HepG2 (cell line): Measurements from ENCODE around the gene SSBP2. TPM values are rescaled to one million over a fixed set of nuclear protein-coding genes. Genes with fewer than 3 reads are reported as not detected.

Experiments
- ATAC-seq: fragments of 200-7000 bp; cut with Tn5 transposase; 3 replicates; pipeline ENCODE4 v1.9.1; 2020; ENCODE audit warnings: mild to moderate bottlenecking, moderate library complexity
- BruUV-seq: library from RNA; stranded (reverse); fragments of 400-500 nt; replicated peaks from 2 replicates; lab custom pipeline; 2021; lab: Mats Ljungman, UMichigan
- CTCF ChIA-PET: fragments of 300-600 bp; formaldehyde crosslinking; extraction: SDS; loops from one replicate; lab custom pipeline; 2021; ENCODE audit warnings: low total read pairs, inconsistent platforms, low intra/inter-chr PET ratio; lab: Yijun Ruan, JAX
- POLR2A ChIA-PET: fragments of 350-600 bp; sonication (Branson Sonifier 250); formaldehyde crosslinking; loops from one replicate; lab custom pipeline; 2020; ENCODE audit warnings: antibody characterized with exemption, inconsistent platforms; lab: Yijun Ruan, JAX
- DNase-seq: peaks from one replicate; pipeline ENCODE4 v3.0.0-alpha.2; 2015; ENCODE audit warnings: low spot score
- FAIRE-seq: peaks from 3 replicates; lab custom pipeline; 2011; peaks lifted over from hg19 to GRCh38; lab: Jason Lieb, UNC
- H2AFZ ChIP-seq: one replicate; pipeline ENCODE4 v1.6.1; 2011; ENCODE audit warnings: low read length, inconsistent platforms
- H3K27ac ChIP-seq: fragments of 300-600 bp; 3 replicates; pipeline ENCODE4 v1.8.0; 2011; ENCODE audit warnings: mixed run types, mild to moderate bottlenecking, mixed read lengths, low read length, inconsistent platforms; ENCODE audit not compliant: insufficient read depth; ENCODE audit errors: extremely low read length
- H3K27me3 ChIP-seq, 2 experiments: fragments of 200-600 bp in 1 of 2; 2 replicates in 1 of 2; 3 replicates in 1 of 2; pipeline versions ENCODE4 v1.6.0 to v1.8.0; 2011; ENCODE audit warnings: low read length in 2 of 2, mild to moderate bottlenecking in 2 of 2, moderate library complexity in 2 of 2, inconsistent platforms in 1 of 2; ENCODE audit not compliant: insufficient read depth in 2 of 2, control insufficient read depth in 1 of 2
- H3K36me3 ChIP-seq, 2 experiments: fragments of 200-600 bp in 1 of 2; replicated peaks in 1 of 2; 2 replicates in 1 of 2; 3 replicates in 1 of 2; pipeline versions ENCODE4 v1.5.1 to v1.8.0; 2011; ENCODE audit warnings: low read length in 2 of 2, inconsistent platforms in 1 of 2; ENCODE audit not compliant: insufficient read depth in 2 of 2, control insufficient read depth in 1 of 2
- H3K4me1 ChIP-seq: 2 replicates; pipeline ENCODE4 v1.5.1; 2012; ENCODE audit warnings: low read length, inconsistent platforms; ENCODE audit not compliant: insufficient read depth
- H3K4me2 ChIP-seq: 2 replicates; pipeline ENCODE4 v1.6.0; 2011; ENCODE audit warnings: low read depth, low read length, inconsistent platforms
- H3K4me3 ChIP-seq, 3 experiments: fragments of 200-600 bp in 1 of 3; sonication (generic), shearing (Covaris generic) in 1 of 3; replicated peaks in 1 of 3; 2 replicates each; pipeline ENCODE4 v1.5.1; 2011 to 2016; ENCODE audit warnings: low read length in 3 of 3, inconsistent platforms in 2 of 3, low read depth in 2 of 3, mild to moderate bottlenecking in 2 of 3, control low read depth in 1 of 3, mixed read lengths in 1 of 3; ENCODE audit not compliant: insufficient read depth in 1 of 3
- H3K79me2 ChIP-seq: one replicate; pipeline ENCODE4 v1.6.1; 2011; ENCODE audit warnings: low read length, inconsistent platforms; ENCODE audit not compliant: insufficient read depth
- H3K9ac ChIP-seq: 2 replicates; pipeline ENCODE4 v1.6.0; 2011; ENCODE audit warnings: mild to moderate bottlenecking, low read depth, low read length, inconsistent platforms; ENCODE audit not compliant: insufficient read depth
- H3K9me3 ChIP-seq: 2 replicates; pipeline ENCODE4 v1.5.1; 2012; ENCODE audit warnings: mild to moderate bottlenecking, low read length
- H4K20me1 ChIP-seq: 2 replicates; pipeline ENCODE4 v1.6.0; 2011; ENCODE audit warnings: inconsistent platforms, mild to moderate bottlenecking, low read length, moderate library complexity; ENCODE audit not compliant: insufficient read depth
- ARNTL ChIP-seq: sonication (generic); formaldehyde crosslinking; IDR thresholded peaks from 2 replicates; pipeline ENCODE4 v1.4.0; 2020; ENCODE audit warnings: mild to moderate bottlenecking, missing genetic modification reagents
- HNRNPL ChIP-seq: fragments of 200-400 bp; formaldehyde crosslinking; IDR thresholded peaks from 2 replicates; pipeline ENCODE4 v1.6.1; 2017; ENCODE audit warnings: mild to moderate bottlenecking, low read depth, low read length
- NCOA5 ChIP-seq: sonication (generic); formaldehyde crosslinking; IDR thresholded peaks from 2 replicates; pipeline ENCODE4 v1.4.0; 2020; ENCODE audit warnings: missing genetic modification reagents
- ZNF382 ChIP-seq: sonication (generic); formaldehyde crosslinking; IDR thresholded peaks from 2 replicates; pipeline ENCODE4 v1.5.0; 2020; ENCODE audit warnings: missing genetic modification reagents, mild to moderate bottlenecking, borderline replicate concordance
- ZNF383 ChIP-seq: sonication (generic); formaldehyde crosslinking; IDR thresholded peaks from 2 replicates; pipeline ENCODE4 v1.4.0; 2020; ENCODE audit warnings: missing genetic modification reagents, mild to moderate bottlenecking, borderline replicate concordance
- WGBS: methylation state at CpG from one replicate; pipeline ENCODE4 v1.1.6; 2017; ENCODE audit warnings: low lambda C conversion rate; 5-methylcytosine and 5-hydroxymethylcytosine counted together
- in situ Hi-C: cut with HindIII; loops from 2 replicates; pipeline ENCODE4 v1.10.0; 2017; ENCODE audit warnings: low pct_unique_long_range_greater_than_20kb; ENCODE audit not compliant: extremely low pct_ligation_motif_present
- intact Hi-C: fragments of 100-400 bp; cut with micrococcal nuclease; formaldehyde crosslinking; loops from one replicate; pipeline ENCODE4 v1.10.0; 2022; ENCODE audit not compliant: unreplicated experiment
- polyA plus RNA-seq, 8 experiments: library from polyadenylated mRNA; depleted of rRNA in 3 of 8; stranded (reverse) in 7 of 8; unstranded in 1 of 8; fragments of >200 nt; fragmentation: Illumina TruSeq in 4 of 8; extraction: Trizol in 4 of 8; gene quantifications; 2 replicates each; pipeline versions ENCODE4 v1.2.1 to v1.2.3, GENCODE V29; 2011 to 2016; ENCODE audit warnings: low read depth in 4 of 8, missing spikeins in 1 of 8, mixed read lengths in 1 of 8; ENCODE audit not compliant: insufficient read depth in 1 of 8
- total RNA-seq, 5 experiments: library from RNA; depleted of rRNA; stranded (reverse); fragments of >200 nt; fragmentation: Illumina TruSeq; extraction: Trizol; gene quantifications; 2 replicates each; pipeline ENCODE4 v1.2.3, GENCODE V29; 2016; ENCODE audit warnings: low read depth in 1 of 5
- TF ChIP-seq, protein P1 (sequence below): sonication (generic); formaldehyde crosslinking; IDR thresholded peaks from 2 replicates; pipeline ENCODE4 v1.4.0; 2020; ENCODE audit warnings: missing genetic modification reagents
- TF ChIP-seq, protein P2 (sequence below): sonication (generic); formaldehyde crosslinking; IDR thresholded peaks from 2 replicates; pipeline ENCODE4 v1.5.1; 2020; ENCODE audit warnings: missing genetic modification reagents, mild to moderate bottlenecking, borderline replicate concordance
- TF ChIP-seq, protein P3 (sequence below): IDR thresholded peaks from 2 replicates; pipeline ENCODE4 v1.6.1; 2012; ENCODE audit warnings: inconsistent platforms

The SSBP2 gene
- total and polyA plus RNA-seq, 2 of the 13 experiments (the other 11 are each of a cell fraction or from before 2014, with no cell fraction given): 0.16 TPM; not detected in 1

DNA sequence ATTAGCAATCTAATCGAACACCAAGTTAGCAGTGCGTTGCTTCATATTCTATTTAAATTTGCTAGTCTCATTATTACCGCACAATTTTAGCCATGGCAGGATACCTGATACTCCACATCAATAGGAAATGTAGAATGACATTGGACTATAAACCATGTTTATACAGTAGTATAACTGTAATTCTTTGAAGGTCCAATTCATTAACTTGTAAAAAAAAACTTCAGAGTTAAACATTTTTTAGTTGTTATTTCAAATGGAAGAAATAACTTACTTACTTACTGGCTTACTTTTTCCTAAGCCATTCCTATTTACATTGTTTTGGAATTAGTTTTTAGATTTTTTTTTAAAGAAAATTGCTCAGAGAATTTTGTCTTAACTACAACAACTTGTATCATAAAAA is 321.5 kb downstream of the SSBP2 start:
- Histone ChIP-seq H3K27me3 (no peaks in the 10 kb centered on the region; a peak in 1 of 5 replicates), H3K4me3 (no peak overlapping the region), H3K4me2 (no peak overlapping the region), H3K36me3 (no peaks in the 10 kb centered on the region), H3K4me1 (no peaks in the 10 kb centered on the region), H3K27ac (no peak overlapping the region), H3K9ac (no peak overlapping the region), H3K79me2 (no peaks in the 10 kb centered on the region), H3K9me3 (no peaks in the 10 kb centered on the region), H4K20me1 (no peaks in the 10 kb centered on the region), H2AFZ (no peak overlapping the region)
- WGBS: 67% methylated on average over 3 of the region's 3 CpGs
- CTCF ChIA-PET: no interaction called here
- intact Hi-C loops (loop anchor here (10.0 kb wide), 2 partner anchors 75 to 405 kb away; no protein-coding TSS in a partner anchor), in situ Hi-C loops (loop anchor here (10.0 kb wide), 2 partner anchors 735 to 795 kb away; no protein-coding TSS in a partner anchor)
- DNase-seq: no peak
- no TSS peak for BruUV-seq
- ATAC-seq: no peak
- POLR2A ChIA-PET: no interaction called here
- TF ChIP-seq NCOA5: no peak
- TF ChIP-seq ZNF383 (CRISPR knock-in tag): no peak
- TF ChIP-seq, protein P1, sequence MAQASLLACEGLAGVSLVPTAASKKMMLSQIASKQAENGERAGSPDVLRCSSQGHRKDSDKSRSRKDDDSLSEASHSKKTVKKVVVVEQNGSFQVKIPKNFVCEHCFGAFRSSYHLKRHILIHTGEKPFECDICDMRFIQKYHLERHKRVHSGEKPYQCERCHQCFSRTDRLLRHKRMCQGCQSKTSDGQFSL: no peak
- TF ChIP-seq HNRNPL: no peak
- TF ChIP-seq ZNF382: no peak
- no peak for TF ChIP-seq ARNTL (CRISPR knock-in tag)
- TF ChIP-seq, protein P2, sequence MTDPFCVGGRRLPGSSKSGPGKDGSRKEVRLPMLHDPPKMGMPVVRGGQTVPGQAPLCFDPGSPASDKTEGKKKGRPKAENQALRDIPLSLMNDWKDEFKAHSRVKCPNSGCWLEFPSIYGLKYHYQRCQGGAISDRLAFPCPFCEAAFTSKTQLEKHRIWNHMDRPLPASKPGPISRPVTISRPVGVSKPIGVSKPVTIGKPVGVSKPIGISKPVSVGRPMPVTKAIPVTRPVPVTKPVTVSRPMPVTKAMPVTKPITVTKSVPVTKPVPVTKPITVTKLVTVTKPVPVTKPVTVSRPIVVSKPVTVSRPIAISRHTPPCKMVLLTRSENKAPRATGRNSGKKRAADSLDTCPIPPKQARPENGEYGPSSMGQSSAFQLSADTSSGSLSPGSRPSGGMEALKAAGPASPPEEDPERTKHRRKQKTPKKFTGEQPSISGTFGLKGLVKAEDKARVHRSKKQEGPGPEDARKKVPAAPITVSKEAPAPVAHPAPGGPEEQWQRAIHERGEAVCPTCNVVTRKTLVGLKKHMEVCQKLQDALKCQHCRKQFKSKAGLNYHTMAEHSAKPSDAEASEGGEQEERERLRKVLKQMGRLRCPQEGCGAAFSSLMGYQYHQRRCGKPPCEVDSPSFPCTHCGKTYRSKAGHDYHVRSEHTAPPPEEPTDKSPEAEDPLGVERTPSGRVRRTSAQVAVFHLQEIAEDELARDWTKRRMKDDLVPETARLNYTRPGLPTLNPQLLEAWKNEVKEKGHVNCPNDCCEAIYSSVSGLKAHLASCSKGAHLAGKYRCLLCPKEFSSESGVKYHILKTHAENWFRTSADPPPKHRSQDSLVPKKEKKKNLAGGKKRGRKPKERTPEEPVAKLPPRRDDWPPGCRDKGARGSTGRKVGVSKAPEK (CRISPR knock-in tag): no peak
- TF ChIP-seq, protein P3, sequence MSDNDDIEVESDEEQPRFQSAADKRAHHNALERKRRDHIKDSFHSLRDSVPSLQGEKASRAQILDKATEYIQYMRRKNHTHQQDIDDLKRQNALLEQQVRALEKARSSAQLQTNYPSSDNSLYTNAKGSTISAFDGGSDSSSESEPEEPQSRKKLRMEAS: no peak
- no peak for FAIRE-seq
